Prostate gland (tissue), 2 donors: ENCODE results near the gene MIB2.
"Not testable (repeated sequence)": the region's sequence is repeated elsewhere in the genome, so short reads cannot be mapped to it uniquely, and the experiment has no call there.

Experiments used
- POLR2A ChIP-seq: fragments of 450-650 bp; IDR thresholded peaks from one replicate; pipeline ENCODE4 v1.6.1; 2016; ENCODE audit warnings: antibody characterized with exemption, mild to moderate bottlenecking
- POLR2AphosphoS5 ChIP-seq: sonication (generic); formaldehyde crosslinking; IDR thresholded peaks from one replicate; pipeline ENCODE4 v1.6.1; 2017; ENCODE audit warnings: antibody characterized with exemption
- TF ChIP-seq, protein P1 (sequence below), 4 experiments: fragments of 200-600 bp in 2 of 4; fragments of 450-650 bp in 2 of 4; sonication (generic) in 2 of 4; IDR thresholded peaks; 1 replicate in 3 of 4; 2 replicates in 1 of 4; pipeline ENCODE4 v1.5.1; 2016 to 2019; ENCODE audit warnings: antibody characterized with exemption in 4 of 4, mild to moderate bottlenecking in 2 of 4, moderate library complexity in 2 of 4

DNA sequence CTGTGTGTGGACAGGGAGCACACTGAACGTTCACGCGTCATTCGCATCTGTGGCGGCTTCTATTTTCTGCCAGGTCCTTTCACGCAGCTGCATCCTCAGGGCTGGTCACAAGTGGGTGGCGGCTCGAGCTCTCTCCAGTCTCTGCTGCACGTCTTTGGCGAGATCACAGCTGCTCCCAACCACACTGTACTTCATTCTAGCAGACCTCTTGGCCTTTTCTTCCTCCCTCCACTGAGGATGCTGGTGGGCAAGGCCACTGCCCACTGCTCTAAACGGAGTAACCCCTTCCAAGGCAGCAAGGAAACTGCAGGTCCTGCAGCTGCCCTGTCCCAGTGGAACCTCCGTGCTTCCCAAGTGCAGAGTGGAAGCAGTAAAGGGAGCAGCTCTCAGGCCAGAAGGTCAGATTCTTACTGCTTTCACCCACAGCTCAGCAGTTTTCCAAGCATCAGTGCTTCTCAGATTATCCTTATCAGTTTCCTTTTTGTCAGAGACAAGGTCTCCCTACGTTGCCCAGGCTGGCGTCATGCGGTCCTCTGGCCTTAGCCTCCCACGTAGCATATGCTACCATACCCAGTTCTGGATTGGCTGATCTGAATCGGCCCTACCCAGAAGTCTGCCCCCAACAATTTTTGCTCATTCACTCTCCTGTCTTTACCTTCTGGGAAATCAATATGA, 32.4 kb downstream of the MIB2 start:
- not testable (repeated sequence) for TF ChIP-seq POLR2A, POLR2AphosphoS5
- TF ChIP-seq, protein P1, sequence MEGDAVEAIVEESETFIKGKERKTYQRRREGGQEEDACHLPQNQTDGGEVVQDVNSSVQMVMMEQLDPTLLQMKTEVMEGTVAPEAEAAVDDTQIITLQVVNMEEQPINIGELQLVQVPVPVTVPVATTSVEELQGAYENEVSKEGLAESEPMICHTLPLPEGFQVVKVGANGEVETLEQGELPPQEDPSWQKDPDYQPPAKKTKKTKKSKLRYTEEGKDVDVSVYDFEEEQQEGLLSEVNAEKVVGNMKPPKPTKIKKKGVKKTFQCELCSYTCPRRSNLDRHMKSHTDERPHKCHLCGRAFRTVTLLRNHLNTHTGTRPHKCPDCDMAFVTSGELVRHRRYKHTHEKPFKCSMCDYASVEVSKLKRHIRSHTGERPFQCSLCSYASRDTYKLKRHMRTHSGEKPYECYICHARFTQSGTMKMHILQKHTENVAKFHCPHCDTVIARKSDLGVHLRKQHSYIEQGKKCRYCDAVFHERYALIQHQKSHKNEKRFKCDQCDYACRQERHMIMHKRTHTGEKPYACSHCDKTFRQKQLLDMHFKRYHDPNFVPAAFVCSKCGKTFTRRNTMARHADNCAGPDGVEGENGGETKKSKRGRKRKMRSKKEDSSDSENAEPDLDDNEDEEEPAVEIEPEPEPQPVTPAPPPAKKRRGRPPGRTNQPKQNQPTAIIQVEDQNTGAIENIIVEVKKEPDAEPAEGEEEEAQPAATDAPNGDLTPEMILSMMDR (IDR thresholded peaks at IDR 0.05) = not testable (repeated sequence)
